UCSD-AML1 (cell line): ENCODE results near the gene SLC12A3.

ENCODE experiments used
- DNase-seq: peaks from one replicate; lab custom pipeline; 2025; ENCODE audit not compliant: unreplicated experiment; lab: John Stamatoyannopoulos, UW

SLC12A3 gene

DNA sequence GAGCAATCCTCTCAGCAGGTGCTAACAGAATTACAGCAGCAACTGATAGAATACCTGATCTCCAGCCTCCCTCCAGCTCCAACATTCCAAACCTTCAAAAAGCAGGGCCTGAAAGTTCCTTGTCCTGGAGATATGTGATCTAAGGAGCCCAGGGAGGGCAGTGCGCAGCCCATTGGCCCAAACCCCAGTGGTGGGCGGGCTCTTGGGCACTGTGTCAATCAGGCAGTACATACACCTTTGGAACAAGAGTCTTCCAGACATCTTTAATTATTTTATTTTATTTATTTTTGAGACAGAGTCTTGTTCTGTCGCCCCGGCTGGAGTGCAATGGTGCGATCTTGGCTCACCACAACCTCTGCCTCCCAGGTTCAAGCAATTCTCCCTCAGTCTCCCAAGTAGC, 24.2 kb downstream of the SLC12A3 start:
- DNase-seq: no peak

- no peak for DNase-seq
Observed at GRCh38 chr16:56891685-56892084, 26.7 kb downstream of the SLC12A3 start.

GRCh38 chr16:56892705-56893104, 27.7 kb downstream of the SLC12A3 start:
- DNase-seq: no peak

DNA sequence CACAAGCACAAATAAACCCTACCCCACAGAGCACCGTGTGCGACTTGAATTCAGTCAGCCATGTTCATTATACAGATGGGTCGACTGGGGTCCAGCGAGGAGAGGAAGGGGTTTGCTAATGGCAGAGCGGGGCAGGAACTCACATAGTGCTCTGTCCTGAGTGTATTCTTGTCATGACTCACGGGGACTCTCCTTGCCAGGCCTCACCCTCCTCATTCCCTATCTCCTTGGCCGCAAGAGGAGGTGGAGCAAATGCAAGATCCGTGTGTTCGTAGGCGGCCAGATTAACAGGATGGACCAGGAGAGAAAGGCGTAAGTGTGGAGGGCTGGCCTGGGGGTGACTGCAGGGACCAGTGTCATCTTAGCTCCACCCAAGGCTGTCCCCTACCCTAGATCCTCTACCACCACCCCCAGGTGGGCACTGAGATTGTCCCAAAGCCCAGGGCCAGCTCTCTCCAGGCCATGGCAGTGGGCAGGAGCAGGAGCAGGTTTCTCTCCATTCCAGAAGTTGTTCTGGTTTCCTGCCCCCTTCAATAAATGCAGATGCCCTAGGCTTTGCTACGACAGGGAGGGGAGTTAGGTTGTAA, 29.4 kb downstream of the SLC12A3 start:
- DNase-seq: no peak

GRCh38 chr16:56895813-56896212, 30.8 kb downstream of the SLC12A3 start:
- no peak for DNase-seq

DNA sequence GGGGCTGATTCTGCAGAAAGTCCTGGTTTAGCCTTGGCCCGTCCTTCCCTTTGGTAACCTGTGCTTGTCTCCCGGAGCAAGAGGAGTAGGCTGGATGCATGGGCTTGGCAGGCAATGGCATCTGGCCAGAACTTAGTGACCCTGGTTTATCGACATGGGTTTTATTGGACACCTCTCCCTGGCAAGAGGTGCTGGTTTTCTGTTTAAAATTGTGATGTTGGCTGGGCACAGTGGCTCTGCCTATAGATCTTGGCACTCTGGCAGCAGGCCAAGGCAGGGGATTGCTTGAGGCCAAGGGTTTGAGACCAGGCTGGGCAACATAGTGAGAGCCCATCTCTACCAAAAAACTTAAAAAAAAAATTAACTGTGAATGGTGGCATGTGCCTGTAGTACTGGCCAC, 31.2 kb downstream of the SLC12A3 start:
- no peak for DNase-seq

DNA sequence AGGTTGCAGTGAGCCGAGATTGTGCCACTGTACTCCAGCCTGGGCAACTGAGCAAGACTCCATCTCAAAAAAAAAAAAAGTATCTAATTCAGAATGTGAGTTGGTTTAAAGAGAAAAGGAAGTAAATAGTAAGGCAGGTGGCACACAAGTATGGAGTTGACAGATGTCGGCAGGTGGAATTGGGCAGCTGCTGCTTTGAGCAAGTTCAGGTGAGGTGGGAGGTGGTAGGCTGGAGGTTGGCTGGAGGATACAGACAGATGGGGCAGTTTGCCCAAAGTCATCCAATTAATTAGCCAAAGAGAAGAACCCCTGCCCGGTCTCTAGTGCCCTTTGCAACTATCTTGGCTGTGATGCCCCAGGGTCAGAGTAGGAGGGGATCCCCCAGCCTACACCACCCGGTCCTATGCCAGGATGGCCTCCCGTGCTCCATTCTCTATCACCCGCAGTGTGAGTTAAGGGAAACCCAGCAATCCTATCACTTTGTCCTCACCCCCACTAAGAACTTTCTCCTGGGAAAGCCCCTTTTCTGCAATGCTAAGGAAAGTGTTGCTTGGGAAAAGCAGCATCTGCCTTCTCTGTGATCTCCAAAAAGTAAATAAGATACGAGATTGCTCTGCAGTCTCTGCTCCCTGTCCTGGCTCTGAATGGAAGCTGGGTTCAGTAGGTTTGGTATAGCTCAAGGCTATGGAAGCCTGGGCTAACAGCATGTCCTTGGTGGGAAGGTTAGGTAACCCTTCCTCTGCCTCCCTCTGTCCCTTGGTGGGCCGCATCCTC, 32.2 kb downstream of the SLC12A3 start:
- no peak for DNase-seq

DNA sequence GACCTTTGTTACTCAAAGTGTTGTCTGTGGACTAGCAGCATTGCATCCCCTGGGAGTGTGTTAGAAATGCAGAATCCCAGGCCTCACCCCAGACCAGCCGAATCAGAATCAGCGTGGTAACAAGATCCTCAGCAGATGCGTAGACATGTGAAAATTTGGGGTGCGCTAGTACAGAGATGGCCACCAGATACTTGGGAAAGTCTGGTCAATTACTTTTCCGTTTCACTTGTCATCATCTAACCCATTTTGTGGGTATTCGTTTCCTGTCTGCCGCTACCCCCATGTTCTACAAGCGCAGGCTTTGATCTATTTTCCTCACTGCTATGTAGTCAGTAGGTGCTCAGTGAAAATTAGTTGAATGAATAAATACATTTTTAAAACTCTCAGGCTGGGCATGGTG, 33.8 kb downstream of the SLC12A3 start:
- DNase-seq: no peak

- no peak for DNase-seq
Observed at GRCh38 chr16:56903866-56904265, 38.9 kb downstream of the SLC12A3 start.

DNA sequence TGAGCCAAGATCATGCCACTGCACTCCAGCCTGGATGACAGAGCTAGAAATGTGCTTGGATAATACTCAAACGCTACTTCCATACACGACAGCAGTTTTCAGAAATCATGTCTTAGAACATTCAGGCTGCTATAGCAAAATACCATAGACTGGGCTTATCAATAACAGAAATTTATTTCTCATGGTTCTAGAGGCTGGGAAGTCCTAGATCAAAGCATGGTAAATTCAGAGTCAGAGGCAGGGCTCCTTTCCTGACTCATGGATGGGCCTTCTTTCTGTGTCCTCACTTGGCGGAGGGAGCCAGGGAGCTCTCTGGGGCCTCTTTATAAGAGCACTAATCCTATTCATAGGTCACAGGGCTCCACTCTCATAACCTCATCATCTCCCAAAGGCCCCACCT, 42.4 kb downstream of the SLC12A3 start:
- no peak for DNase-seq

DNA sequence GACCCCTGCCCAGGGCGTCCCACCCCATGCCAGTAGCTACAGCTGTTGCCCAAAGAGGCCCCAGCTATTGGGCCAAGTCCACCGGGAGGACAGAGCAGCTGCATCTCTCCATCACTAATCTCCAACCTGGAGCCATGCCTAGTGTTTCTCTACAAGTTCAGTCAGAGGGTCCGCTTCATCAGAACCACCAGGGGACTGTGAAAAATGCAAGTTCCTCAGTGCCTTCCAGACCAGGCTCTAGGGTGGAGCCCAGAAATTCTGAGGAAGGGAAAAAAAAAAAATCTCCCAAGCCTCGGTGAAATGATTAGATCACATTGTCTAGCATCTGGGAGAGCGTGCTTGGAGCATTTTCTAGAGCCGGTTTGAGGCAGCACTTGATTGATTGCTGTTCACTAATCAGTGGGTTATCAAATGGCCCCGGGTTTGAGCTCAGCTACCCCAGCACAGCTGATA, 44.5 kb downstream of the SLC12A3 start:
- no peak for DNase-seq

DNA sequence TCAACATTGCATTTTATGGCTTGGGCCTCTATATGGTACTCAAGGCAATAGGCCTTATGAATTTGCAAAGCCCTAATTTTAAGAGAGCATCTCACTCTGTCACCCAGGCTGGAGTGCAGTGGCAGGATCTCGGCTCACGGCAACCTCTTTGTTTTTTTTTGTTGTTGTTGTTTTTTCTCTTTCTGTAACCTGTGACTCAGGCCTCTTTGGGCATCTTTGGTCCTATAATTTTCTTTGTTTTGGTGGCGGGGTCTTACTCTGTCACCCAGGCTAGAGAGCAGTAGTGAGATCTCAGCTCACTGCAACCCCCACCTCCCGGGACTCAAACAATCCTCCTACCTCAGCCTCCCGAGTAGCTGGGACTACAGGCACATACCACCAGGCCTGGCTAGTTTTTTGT, 45.1 kb downstream of the SLC12A3 start:
- DNase-seq: no peak

- DNase-seq: peak; percentile 30
Observed at GRCh38 chr16:56910654-56911539, 45.9 kb downstream of the SLC12A3 start.

DNA sequence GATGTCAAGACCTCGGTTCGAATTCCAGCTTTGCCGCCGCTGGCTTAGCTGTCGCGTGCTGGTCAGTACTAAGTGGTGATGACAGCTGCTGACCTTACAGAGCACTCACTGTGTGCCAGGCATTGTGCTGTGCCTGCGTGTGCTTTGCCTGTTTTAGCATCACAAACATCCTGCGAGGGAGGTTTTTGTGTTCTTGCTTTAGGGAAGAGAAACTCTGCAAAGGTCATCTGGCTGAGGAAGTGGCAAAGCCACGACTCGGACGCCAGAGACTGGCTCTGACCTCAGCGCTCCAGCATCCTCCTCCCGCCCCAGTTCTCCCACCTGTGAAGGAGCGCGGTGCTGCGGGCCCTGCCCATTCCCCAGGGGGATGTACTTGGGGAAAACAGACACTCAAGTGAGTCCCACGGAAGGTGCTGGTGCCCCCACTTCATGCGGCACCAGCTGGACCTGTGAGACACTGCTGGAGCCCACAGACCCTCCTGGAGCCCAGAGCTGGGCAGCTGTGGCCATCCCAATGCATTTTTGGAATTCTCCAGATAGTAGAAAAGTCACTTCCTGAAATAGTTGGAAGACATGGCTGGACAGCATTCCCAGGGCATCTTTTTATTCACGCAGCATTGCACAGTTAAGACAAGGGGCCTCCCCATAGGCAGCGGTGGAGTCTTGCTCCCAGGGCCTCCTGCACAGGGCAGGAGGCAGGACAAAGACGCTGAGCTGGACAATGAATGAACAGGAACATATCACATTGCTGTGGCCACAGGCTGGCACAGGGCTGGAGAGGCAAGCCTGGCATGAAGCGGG, 47.0 kb downstream of the SLC12A3 start:
- DNase-seq: no peak

DNA sequence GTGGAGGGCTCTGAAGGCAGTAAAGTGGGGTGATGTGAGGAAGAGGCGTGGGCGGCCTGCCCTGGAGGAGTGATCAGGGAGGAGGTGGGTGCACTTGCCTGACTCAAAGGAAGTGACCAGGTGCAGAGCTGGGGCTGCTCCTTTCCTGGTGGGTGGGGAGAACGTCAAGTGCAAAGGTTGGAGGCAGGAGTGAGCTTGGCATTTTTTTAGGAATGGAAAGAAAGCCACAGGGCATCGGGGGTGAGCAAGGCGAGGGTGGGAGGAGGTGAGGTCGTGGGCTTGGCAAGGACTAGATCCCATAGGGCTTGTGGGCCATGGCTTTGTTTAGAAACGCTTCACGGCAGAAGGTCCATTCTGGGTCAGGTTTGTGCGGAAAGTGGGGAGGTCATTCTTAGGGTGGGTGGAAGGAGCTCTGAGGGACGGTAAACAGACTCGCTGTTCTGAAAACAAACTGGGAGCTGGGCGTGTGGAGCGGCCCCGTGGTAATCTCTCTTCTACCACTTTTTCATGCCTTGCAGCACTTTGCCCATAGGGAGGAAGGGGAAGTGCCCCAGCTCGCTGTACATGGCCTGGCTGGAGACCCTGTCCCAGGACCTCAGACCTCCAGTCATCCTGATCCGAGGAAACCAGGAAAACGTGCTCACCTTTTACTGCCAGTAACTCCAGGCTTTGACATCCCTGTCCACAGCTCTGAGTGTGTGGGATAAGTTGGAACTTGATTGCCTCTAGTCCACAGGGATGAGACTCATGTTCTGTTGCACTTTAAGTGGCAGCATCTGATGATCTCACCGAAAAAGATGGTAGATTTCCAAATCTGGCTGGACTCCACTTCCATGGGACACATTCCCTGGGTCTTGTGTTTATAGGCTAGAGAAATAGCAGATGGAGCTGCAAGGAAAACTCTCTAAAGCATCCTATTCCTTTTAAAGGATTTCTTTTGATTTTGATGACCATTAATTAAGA, 48.0 kb downstream of the SLC12A3 start:
- no peak for DNase-seq

DNA sequence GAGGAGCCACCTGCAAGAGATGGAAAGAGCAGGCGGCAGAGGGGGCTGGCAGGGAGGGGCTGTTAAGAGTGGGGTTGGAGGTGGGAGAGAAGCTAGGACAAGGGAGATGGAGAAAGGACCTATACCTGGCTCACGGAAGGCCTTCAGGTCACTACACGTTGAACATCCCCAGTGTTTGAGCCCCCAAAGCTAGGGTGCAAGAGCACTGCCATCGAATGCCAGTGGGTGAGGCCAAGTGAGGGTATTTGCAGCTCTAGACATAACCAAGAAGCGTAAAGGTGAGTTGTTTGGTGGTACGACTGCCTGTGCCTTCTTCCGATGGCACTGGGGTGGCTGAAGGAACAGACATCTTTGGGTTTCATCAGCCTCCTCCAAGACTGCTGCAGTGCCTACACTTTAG, 49.9 kb downstream of the SLC12A3 start:
- no peak for DNase-seq

DNA sequence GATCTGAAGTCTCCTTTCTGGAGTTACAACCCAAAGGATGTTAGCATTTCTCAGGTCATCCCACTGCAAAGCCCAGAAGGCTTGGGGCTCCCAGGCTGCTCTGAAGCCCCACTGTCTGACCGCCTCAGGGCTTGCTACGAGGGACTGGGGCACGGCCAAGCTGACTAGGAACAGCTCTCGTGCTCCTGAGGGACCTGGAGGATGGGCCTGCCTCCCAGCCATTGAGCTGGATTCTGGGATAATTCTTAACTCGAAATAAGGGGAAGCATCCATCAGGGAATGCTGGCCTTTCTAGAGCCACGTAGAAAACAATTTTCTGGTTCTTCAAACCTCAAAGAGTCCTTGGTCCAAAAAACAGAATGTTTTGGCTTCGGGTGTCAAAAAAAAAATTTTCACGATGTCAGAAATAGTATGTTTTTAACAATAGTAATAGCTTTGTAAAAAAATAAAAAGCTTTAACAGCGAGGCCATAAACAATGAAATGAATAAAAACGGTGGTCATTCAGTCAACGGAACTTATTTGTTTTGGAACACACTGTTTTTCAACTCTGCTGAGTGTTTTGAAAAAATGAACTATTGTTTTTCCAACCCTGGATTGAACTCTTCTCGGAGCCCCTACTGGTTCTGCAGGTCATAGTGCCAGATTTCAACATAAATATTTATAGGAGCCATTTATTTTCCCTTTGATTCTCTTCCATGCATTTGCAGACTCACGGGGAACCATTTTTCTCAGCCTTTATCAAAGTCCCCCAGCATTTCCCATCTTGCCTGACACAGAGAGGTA, 50.5 kb downstream of the SLC12A3 start:
- DNase-seq: no peak

DNA sequence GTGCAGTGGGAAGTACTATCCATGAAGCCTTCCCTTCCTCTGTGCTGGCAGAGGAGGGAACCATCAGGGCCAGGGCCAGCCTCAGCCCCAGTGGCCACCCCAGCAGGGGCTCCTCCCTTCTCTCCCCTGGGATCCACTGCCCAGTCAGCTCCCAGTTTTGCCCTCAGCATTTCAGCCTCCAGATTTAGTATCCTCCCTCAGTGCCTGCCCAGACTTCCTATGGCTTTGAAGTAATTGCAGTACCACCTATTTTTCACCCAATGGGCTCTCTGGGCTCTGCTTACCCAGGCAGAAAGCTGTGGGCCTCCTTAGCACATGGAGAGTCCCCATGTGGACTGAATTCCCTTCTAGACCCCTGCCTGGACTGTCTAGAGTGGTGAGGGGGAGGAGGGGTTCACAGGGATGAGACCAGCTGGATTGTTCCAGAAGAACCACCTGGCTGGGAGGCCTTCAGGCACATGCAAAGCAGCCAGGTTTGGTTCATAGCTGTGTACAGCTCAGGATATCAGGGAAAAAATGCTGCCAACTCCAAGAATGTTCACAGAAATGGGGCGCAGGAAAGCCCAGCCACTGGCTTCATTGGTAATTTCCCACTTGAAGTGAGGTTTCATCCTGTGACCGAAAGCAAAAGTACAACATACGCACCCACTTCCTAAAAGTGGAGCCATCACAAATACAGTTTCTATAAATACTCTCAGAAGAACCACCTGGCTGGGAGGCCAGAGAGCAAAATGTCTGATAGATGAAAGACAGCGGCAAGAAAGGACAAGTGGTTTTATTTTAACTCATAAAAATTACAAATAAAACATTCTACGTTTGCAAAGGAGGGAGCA, 51.8 kb downstream of the SLC12A3 start:
- DNase-seq: no peak
